Activated gamma-delta T cell (primary cell): ENCODE measurements around the gene SUDS3.

Experiments used
- DNase-seq: peaks from one replicate; lab custom pipeline; 2025; lab: John Stamatoyannopoulos, UW

Gene SUDS3

DNA sequence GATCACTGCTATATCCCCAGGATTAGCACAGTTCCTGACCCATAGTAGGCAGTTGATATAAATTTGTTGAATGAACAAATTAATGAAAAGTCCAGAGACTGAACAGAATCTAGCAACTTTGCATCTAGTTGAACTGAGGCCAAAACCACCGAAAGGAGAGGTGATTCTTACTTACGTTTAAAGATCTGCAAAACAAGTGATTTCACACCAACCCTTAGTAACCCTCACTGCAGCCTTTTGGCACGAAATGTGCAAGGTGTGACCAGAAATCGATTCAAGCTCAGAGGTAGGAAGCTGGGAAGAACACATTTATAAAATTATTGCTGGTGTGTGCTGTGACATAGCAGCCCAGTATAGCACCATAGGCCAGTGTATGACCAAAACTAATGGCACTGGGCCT, 70.8 kb downstream of the SUDS3 start:
- DNase-seq = no peak

GRCh38 chr12:118448341-118448740, 72.0 kb downstream of the SUDS3 start:
- no peak for DNase-seq

DNA sequence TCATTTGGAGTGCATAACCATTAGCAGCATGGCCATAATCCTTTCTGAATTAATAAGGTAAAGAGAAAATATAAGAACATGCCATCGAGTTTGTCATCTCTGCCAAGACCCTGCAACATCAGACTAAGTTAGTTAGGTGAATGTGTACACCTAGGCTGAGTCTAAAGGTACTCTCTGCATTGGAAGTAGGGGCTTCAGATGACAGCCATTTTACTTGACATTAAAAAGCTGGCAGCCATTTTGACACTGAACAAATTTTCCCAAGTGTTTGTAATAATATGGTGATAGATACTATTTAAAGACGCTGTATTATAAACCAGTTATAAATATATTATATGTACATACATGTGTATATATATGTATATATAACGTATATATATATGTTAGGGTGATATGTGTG, 79.0 kb downstream of the SUDS3 start:
- no peak for DNase-seq

- DNase-seq = no peak
Observed at GRCh38 chr12:118456741-118457140, 80.4 kb downstream of the SUDS3 start.

- DNase-seq = no peak
Observed at GRCh38 chr12:118459110-118459509, 82.8 kb downstream of the SUDS3 start.

GRCh38 chr12:118463677-118464076, 87.3 kb downstream of the SUDS3 start:
- DNase-seq = no peak

GRCh38 chr12:118465706-118466105, 89.4 kb downstream of the SUDS3 start:
- DNase-seq = no peak
